Colon (tissue), 2 donors: Measurements from ENCODE around the gene CAMKK2.
"Not testable (repeated sequence)": the region's sequence is repeated elsewhere in the genome, so short reads cannot be mapped to it uniquely, and the experiment has no call there.

Experiments used
- FAIRE-seq: peaks from 2 replicates; lab custom pipeline; 2012; peaks lifted over from hg19 to GRCh38; lab: Jason Lieb, UNC
- donor health status: control.
- donor health status: control.

CAMKK2 gene

DNA sequence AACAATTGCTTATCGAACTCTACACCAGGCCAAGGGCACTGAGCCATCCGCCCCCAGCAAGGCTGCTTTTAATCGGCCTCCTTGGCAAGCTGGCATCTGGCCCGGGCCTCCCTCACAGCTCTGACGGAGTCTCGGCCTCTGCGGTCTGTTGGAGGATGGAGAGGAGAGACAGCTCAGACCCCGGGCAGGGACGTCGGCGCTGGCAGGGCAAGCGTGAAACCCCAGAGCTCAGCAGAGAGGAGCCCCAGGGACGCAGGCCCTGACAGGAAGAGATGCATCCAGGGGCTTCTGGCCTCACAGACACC, 17.5 kb downstream of the CAMKK2 start:
- FAIRE-seq: no peak

DNA sequence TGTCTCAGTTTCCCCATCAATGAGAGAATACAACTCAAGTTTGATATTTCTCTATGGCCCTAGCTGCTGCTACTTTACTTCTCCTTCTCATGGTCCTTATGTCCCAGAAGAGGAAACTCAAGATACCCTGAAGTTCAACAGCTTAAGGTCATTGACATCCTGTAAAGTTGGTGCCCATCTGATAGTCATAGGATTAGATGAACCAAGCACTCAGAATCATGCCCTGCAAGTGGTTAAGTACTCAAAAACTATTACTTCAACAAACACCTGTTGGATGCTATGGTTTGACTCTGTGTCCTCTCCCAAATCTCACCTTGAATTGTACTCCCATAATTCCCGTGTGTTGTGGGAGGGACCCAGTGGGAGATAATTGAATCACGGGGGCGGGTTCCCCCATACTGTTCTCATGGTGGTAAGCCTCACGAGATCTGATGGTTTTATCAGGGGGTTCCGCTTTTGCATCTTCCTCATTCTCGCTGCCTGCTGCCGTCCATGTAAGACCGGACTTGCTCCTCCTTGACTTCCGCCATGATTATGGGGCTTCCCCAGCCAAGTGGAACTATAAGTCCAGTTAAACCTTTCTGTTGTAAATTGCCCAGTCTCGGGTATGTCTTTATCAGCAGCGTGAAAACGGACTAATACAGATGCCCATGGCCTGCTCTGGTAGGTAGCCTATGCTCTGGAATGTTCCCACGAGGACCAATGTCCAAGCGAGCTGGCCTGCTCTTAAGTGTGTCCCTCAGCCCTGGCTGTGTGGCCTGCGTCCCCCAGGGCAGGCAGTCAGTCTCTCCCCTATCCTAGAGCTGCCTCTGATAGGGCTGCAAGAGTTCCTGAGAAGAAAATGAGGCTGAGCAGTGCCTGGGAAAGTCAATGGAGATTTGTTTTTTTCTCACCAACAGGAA, 18.1 kb downstream of the CAMKK2 start:
- no peak for FAIRE-seq

DNA sequence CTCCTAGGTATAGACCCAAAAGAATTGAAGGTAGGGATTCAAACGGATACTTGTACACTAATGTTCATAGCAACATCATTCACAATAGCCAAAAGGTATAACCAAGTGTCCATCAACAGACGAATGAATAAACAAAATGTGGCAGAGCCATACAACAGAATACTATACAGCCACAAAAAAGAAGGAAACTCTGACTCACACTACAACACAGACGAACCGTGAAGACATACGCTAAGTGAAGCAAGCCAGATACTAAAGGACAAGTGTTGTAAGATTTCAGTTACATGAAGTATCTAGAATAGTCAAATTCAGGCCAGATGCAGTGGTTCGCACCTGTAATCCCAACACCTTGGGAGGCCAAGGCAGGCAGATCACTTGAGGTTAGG, 19.1 kb downstream of the CAMKK2 start:
- FAIRE-seq: no peak

GRCh38 chr12:121274036-121274763, 22.3 kb downstream of the CAMKK2 start:
- no peak for FAIRE-seq

- no peak for FAIRE-seq
Observed at GRCh38 chr12:121273364-121273896, 23.1 kb downstream of the CAMKK2 start.

- no peak for FAIRE-seq
Observed at GRCh38 chr12:121267822-121268221, 28.7 kb downstream of the CAMKK2 start.

- no peak for FAIRE-seq
Observed at GRCh38 chr12:121264951-121265515, 31.5 kb downstream of the CAMKK2 start.

DNA sequence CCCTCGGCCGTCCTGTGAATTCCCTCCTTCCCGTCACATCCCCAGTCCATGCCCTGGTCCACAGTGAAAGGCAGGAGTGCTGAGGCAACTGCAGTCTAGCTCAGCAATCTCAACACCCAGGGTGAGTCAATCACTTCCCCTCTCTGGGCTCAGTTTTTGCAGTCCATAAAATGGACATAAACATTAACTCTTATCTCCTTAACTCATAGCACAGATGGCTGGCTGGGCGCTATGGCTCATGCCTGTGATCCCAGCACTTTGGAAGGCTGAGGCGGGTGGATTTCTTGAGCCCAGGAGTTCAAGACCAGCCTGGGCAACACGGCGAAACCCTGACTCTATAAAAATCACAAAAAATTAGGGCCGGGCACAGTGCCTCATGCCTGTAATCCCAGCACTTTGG, 32.4 kb downstream of the CAMKK2 start:
- FAIRE-seq: no peak

GRCh38 chr12:121263206-121263935, 33.1 kb downstream of the CAMKK2 start:
- FAIRE-seq: no peak

- FAIRE-seq: no peak
Observed at GRCh38 chr12:121261398-121261797, 35.1 kb downstream of the CAMKK2 start.

DNA sequence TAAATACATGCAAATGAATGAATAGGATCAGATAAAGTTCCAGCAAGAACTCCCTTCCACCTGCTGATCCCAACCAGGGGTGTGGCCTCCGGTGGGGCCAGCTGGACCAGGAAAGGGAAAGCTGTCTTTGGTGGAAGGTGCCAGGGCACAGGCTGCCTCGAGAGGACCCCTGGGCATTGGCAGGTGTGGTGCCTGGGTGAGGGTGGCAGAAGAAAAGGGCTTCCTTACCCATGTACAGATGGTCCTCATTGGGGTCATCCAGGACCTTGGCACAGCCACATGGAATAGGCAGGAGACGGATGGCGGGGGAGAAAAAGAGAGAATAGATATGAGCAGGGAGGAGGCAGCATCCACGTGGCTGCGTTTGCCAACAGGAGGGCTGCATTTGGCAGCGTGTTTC, 36.4 kb downstream of the CAMKK2 start:
- no peak for FAIRE-seq

DNA sequence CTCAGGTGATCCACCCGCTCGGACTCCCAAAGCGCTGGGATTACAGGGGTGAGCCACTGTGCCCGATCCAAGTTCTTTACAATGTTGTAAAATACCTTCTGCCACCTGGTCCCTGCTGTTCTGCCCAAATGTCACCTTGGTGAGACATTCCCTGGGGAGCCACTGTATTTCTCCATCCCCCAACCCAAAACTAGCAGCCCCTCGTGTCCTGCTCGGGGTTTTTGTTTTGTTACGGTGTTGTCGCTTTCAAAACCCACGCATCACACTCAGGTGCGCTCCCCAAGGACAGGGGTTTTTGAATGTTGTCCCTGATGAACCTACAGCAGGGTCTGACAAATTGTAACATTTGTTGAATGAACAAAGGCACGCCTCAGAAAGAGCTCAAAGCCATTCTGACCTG, 37.4 kb downstream of the CAMKK2 start:
- FAIRE-seq: no peak

GRCh38 chr12:121257704-121258449, 38.6 kb downstream of the CAMKK2 start:
- not testable (repeated sequence) for FAIRE-seq

DNA sequence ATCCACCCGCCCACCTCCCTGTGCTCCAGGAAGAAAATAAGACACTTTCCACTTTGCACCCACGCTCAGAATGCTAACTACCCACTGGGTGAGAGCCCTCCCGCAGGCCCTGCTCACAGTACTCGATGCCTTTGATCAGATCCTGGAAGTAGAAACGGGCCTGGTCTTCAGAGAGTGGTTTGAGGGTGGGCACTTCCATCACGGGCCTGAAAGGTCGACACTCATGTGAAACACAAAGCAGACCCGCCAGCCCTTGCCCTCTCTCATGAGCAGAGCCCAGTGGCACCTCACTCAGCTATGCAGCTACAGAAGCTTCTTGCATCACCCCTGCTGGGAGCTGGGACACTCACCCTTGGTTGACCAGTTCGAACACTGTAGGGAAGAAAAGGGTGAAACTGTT, 41.1 kb downstream of the CAMKK2 start:
- no peak for FAIRE-seq

DNA sequence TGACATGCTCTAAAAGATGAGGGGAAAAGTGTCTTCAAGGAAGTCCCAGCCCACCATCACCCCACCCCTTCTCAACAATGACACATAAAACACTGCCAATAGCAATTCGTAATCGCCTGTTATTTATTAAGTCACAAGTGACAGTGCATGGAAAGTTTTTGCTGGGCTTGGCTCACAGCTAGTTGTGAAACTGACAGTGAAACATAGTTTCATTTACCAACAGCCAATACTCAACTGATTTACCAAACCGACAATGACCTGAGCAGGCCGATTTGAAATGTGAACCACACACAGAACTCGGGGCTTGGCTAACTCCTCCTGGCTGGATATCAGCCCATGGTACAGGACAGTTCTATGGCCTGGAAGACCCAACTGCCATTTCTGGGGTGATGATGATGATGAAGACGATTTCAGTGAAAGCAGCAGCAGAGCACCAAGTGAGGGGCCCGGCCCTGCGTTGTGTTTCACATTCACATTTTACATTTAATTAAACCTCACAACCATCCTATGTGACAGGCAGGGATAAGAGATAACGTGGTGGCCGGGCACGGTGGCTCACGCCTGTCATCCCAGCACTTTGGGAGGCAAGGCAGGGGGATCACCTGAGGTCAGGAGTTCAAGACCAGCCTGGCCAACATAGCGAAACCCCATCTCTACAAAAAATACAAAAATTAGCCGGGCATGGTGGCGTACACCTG, 42.7 kb downstream of the CAMKK2 start:
- FAIRE-seq: no peak

DNA sequence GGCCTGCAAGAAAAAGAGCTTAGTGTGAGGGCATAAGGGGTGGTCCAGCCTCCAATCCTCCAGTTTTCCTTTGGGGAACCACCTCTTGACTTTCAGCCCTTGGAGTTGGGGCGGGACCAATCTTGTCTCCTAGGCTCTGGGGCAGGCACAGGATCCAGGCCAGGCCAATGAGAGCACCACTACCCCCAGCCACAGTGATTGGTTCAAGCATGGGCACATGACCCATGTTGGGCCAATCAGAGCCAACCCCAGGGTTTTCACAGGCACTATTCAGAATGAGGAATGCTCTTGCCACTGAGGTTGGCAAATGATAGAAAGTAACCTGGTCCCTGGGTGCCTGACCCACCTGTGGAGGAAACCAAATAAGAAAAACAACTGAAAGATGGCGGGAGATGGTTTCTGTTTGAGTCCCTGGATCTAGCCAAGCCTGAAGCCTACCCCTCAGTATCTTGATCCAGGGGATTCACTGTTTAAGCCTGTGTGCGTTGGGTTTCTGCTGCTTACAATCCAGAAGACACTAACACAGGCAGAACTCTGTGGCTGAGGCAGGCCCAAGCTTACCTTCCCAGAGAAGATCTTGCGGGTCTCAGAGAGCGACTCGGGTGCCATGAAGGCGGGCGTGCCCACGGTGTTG, 43.7 kb downstream of the CAMKK2 start:
- no peak for FAIRE-seq

DNA sequence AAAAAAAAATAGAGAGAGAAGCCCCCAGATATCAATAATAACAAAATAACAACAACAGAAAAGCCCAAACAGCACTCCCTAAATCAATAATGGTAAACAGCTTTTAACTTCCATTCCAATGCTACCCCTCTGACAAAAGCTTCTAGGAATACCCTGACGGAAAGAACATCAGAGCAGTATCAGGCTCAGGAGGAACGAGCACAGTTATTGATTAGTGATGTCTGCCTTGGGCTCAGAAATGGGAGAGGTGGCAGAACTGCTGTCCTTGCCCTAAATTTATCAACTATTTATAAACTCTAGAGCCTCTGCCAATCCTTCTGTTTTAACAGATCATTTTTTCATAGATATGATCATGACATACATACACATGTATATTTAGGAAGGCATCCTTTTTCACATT, 44.7 kb downstream of the CAMKK2 start:
- FAIRE-seq: no peak

- FAIRE-seq: no peak
Observed at GRCh38 chr12:121250359-121250758, 46.1 kb downstream of the CAMKK2 start.

DNA sequence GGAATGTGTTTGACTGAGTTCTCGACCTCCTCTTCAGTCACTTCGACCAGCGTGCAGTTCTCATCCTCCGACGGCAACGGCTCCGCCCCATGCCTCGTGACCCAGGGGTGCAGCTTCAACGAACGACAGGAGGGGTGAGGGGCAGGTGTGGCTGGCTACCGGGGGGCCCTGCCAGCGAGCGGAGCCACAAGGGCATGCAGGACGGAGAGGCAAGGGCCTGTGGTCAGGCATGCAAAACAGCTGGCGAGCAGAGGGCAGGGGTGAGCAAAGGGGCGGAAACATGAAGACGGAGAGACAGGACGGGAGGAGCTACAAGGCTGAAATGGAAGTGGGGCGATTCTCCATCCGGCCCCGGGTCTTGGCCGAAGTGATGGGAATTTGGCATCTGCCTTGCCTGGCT, 47.9 kb downstream of the CAMKK2 start:
- no peak for FAIRE-seq

DNA sequence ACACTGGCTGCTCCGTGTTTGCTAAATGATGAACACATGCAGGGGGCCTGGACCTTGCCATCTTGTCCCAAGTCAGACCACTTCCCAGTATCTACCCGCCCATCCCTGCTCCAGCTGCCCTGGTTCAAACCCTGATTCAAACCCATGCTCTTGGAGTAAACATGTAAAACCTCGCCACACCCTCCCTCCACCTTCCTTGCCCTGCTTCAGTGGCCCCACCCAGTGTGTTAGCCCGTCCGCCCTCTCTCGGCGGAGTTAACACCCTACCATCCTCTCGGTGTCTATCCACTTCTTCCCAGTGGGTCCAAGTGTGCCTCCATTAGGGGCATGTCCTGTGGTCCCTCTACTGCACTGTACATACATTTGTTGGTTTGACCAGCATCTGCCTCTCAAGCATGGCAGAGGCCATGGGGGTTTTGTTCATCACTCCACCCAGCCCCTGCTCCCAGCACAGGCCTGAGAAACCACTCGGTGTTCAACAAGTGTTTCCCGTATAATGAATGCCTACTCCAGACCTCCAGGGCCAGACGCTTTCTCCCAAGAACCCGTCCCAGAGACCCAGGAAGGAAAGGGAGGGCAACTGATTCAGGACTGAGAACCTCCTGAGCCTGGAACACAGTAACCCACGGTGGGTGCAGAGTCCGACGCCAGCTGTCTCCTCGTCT, 49.5 kb downstream of the CAMKK2 start:
- FAIRE-seq: no peak
